KMS-11 (cell line): ENCODE results near the gene RHBDF1.
"Not testable (repeated sequence)": the region's sequence is repeated elsewhere in the genome, so short reads cannot be mapped to it uniquely, and the experiment has no call there.

Source experiments
- H2AFZ ChIP-seq: fragments of 200-600 bp; sonication (generic); 2 replicates; pipeline ENCODE4 v1.6.1; 2016; ENCODE audit warnings: antibody characterized with exemption, mixed run types, low read depth
- H3K27ac ChIP-seq: fragments of 200-600 bp; sonication (generic); 2 replicates; pipeline ENCODE4 v1.6.1; 2016; ENCODE audit warnings: mild to moderate bottlenecking, mixed run types
- H3K27me3 ChIP-seq: fragments of 200-600 bp; sonication (generic); 2 replicates; pipeline ENCODE4 v1.6.1; 2017; ENCODE audit warnings: mild to moderate bottlenecking, low read depth, mixed run types, moderate library complexity; ENCODE audit not compliant: insufficient read depth
- H3K36me3 ChIP-seq: fragments of 200-600 bp; sonication (generic); 2 replicates; pipeline ENCODE4 v1.6.1; 2017; ENCODE audit warnings: mild to moderate bottlenecking, mixed run types; ENCODE audit not compliant: insufficient read depth
- H3K4me1 ChIP-seq: fragments of 200-600 bp; sonication (generic); 2 replicates; pipeline ENCODE4 v1.6.1; 2016; ENCODE audit warnings: mild to moderate bottlenecking, low read depth, mixed run types; ENCODE audit not compliant: poor library complexity, severe bottlenecking
- H3K4me2 ChIP-seq: fragments of 200-600 bp; sonication (generic); 2 replicates; pipeline ENCODE4 v1.7.0; 2016; ENCODE audit warnings: mild to moderate bottlenecking, mixed run types
- H3K4me3 ChIP-seq: fragments of 200-600 bp; sonication (generic); IDR thresholded peaks from 2 replicates; pipeline ENCODE4 v1.6.1; 2017; ENCODE audit warnings: low read depth, low read length, mixed read lengths; ENCODE audit not compliant: insufficient read depth
- H3K79me2 ChIP-seq: fragments of 200-600 bp; sonication (generic); 2 replicates; pipeline ENCODE4 v1.6.1; 2016; ENCODE audit warnings: low read depth, mixed run types; ENCODE audit not compliant: insufficient read depth
- H3K9ac ChIP-seq: fragments of 200-600 bp; sonication (generic); 2 replicates; pipeline ENCODE4 v1.6.1; 2016; ENCODE audit warnings: mild to moderate bottlenecking, mixed run types
- H4K20me1 ChIP-seq: fragments of 200-600 bp; sonication (generic); 2 replicates; pipeline ENCODE4 v1.6.1; 2016; ENCODE audit warnings: mild to moderate bottlenecking, mixed run types; ENCODE audit not compliant: insufficient read depth
- TF ChIP-seq, protein P1 (sequence below): fragments of 200-600 bp; sonication (generic); conservative IDR thresholded peaks from 2 replicates; pipeline ENCODE4 v1.6.1; 2017; ENCODE audit warnings: low read depth, mild to moderate bottlenecking, antibody characterized with exemption, low read length, moderate library complexity, mixed read lengths

Gene RHBDF1

DNA sequence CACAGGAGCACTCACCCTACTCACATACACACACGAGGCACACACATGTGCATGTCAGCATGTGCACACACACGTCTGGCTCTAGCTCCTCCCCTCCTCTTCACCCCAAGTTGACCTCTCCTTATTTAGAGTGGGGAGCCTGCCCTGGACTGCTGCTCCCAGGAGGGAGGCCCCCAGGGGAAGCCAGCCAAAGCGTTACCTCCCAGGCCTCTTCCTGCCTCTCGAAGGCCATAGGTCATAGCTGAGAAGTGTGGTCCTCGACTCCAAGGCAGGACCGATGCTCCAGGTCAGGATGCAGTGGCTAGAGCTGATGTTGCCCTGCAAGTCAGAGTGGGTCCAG lies 37.8 kb downstream of the RHBDF1 start:
- Histone ChIP-seq H3K27ac (no peak overlapping the region), H3K4me1 (peaks cover 18% of the 10 kb centered on the region), H3K9ac (no peak overlapping the region), H3K4me2 (no peak overlapping the region), H4K20me1 (no peaks in the 10 kb centered on the region), H3K79me2 (no peaks in the 10 kb centered on the region), H2AFZ (no peak overlapping the region), H3K4me3 (no peak overlapping the region), H3K27me3 (no peaks in the 10 kb centered on the region), H3K36me3 (no peaks in the 10 kb centered on the region)
- TF ChIP-seq, protein P1, sequence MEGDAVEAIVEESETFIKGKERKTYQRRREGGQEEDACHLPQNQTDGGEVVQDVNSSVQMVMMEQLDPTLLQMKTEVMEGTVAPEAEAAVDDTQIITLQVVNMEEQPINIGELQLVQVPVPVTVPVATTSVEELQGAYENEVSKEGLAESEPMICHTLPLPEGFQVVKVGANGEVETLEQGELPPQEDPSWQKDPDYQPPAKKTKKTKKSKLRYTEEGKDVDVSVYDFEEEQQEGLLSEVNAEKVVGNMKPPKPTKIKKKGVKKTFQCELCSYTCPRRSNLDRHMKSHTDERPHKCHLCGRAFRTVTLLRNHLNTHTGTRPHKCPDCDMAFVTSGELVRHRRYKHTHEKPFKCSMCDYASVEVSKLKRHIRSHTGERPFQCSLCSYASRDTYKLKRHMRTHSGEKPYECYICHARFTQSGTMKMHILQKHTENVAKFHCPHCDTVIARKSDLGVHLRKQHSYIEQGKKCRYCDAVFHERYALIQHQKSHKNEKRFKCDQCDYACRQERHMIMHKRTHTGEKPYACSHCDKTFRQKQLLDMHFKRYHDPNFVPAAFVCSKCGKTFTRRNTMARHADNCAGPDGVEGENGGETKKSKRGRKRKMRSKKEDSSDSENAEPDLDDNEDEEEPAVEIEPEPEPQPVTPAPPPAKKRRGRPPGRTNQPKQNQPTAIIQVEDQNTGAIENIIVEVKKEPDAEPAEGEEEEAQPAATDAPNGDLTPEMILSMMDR: no peak

DNA sequence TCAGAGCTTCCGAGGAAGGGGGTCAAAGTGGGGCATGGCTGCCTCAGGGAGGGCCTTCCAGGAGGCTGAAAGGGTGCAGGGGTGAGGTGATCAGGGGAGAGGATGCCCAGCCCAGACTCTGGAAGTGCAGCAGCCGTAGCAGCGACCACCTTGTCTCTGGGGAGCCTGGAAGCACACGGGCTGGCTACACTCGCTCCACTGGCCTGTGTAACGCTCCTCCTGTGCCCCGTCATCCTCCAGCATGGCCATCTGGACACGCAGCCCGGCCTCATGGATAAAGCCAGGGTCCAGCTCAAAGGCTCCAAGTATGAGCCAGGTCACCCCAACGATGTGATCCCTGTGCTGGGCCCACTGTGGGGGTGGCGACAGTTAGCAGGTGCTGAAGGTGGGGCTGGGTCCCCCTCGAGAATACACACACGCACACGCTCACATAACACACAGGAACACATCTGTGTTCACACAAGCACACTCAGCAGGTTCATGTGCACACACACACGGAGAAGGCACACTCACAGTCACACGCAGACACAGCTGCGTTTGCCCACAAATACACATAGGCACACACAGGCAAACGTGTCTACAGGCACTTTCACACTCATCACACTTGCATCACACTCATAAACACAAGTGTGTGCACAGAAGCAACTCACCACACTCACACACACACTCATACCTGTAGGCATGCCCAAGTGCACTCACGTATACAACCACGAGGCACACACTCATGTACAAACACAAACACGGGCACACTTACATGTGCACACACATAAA lies 38.4 kb downstream of the RHBDF1 start:
- H3K27me3 ChIP-seq: no peaks in the 10 kb centered on the region
- H3K27ac ChIP-seq: no peak overlapping the region
- H3K79me2 ChIP-seq: no peaks in the 10 kb centered on the region
- H3K9ac ChIP-seq: no peak overlapping the region
- no peak overlapping the region for H3K4me3 ChIP-seq
- no peaks in the 10 kb centered on the region for H4K20me1 ChIP-seq
- TF ChIP-seq, protein P1: no peak
- no peak overlapping the region for H2AFZ ChIP-seq
- peaks cover 12% of the 10 kb centered on the region for H3K4me1 ChIP-seq
- H3K36me3 ChIP-seq: no peaks in the 10 kb centered on the region
- H3K4me2 ChIP-seq: no peak overlapping the region

DNA sequence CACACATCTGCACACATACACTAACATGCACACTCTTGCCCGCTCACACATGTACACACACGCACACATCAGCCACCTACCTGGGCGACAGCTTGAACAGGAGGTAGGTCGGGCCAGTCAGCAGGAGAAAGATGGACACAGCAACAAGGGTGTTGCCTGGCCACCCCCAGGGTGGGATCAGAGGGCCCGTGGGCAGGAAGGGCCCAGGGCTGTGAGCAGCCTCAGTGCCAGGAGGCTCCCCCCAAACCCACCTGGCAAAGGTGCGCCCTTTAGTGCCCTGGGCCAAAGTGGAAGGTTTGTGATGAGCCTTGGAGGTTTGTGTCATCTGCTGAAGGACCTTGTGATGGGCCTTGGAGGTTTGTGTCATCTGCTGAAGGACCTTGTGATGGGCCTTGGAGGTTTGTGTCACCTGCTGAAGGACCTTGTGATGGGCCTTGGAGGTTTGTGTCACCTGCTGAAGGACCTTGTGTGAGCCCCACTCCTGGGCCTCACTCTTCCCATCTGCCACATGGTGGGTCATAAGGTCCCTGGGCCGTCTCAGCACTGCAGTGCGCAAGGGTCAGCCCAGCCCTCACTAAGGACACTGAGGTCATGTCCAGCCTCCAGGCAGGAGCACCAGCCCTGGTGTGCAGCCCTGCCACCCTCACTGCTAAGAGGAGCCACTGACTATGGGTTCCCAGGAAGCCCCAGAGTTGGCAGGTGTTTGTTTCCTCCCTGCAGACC lies 39.1 kb downstream of the RHBDF1 start:
- not testable (repeated sequence) for H3K36me3 ChIP-seq, H3K4me2 ChIP-seq, H3K27ac ChIP-seq, H3K4me1 ChIP-seq, H3K79me2 ChIP-seq, H2AFZ ChIP-seq, H3K27me3 ChIP-seq, H3K4me3 ChIP-seq, H4K20me1 ChIP-seq, H3K9ac ChIP-seq

DNA sequence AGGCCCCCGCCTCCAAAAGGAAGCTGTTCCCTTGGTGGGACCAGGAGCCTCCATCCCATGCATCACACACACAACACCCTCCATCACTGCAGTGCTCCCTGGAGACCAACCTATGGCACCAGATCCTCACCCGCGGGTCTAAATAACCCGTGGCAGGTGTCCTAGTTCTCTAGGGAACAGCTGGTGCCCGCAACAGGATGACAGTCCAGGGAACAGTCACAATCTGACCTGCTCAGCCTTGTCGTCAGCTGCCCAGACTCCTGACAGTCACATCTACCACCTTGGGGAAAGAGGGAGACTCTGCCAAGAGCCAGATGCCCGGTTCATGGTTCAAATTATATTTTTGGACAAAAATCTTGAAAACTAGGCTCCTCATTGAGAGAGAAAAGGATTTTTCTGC lies 41.8 kb downstream of the RHBDF1 start:
- not testable (repeated sequence) for H3K79me2 ChIP-seq, H3K36me3 ChIP-seq, H3K9ac ChIP-seq, H2AFZ ChIP-seq, H4K20me1 ChIP-seq, H3K4me1 ChIP-seq, H3K4me3 ChIP-seq, H3K4me2 ChIP-seq, H3K27me3 ChIP-seq, H3K27ac ChIP-seq

DNA sequence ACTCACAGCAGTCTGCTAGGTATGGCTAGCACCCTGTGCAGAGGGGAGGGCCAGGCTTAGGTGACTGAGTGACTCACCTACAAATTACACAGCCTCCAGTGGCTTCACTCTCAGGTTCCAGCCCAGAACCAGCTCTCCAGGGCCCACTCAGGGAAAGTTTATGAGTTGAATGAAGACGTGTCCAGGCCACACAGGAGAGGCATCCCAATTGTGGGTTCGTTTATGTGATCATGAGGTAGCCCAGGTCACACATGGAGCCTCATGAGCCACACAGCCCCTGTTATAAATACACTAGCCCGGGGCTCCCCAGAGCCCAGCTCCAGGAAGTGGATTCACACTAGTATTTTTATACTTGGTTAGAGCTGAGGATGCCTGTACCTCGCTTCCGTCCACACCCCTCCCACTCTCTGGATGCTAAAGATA lies 46.5 kb downstream of the RHBDF1 start:
- not testable (repeated sequence) for H3K4me3 ChIP-seq, H3K27me3 ChIP-seq, H3K4me1 ChIP-seq, H3K9ac ChIP-seq, H3K27ac ChIP-seq, H2AFZ ChIP-seq, H3K79me2 ChIP-seq, H3K36me3 ChIP-seq, H3K4me2 ChIP-seq, H4K20me1 ChIP-seq

DNA sequence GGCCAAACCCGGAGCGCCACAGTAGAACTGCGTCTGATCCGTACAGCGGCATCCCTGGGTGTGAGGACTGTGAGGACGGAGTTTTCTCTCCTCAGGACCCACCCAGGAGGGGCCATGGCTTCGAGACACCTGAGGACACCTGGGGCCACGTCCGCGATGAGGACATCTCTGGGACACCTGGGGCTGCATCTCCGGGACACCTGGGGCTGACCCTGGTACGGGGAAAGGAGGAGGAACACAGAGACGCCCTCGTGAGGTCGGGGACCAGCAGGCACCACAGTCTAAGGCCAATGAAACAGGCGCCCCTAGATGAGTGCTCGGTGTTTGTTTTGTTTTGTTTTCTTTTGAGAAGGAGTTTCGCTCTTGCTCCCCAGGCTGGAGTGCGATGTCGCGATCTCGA lies 48.3 kb downstream of the RHBDF1 start:
- not testable (repeated sequence) for H3K27ac ChIP-seq, H3K4me1 ChIP-seq, H2AFZ ChIP-seq, H3K27me3 ChIP-seq, H3K9ac ChIP-seq, H3K4me2 ChIP-seq, H3K79me2 ChIP-seq, H3K4me3 ChIP-seq, H3K36me3 ChIP-seq, H4K20me1 ChIP-seq

DNA sequence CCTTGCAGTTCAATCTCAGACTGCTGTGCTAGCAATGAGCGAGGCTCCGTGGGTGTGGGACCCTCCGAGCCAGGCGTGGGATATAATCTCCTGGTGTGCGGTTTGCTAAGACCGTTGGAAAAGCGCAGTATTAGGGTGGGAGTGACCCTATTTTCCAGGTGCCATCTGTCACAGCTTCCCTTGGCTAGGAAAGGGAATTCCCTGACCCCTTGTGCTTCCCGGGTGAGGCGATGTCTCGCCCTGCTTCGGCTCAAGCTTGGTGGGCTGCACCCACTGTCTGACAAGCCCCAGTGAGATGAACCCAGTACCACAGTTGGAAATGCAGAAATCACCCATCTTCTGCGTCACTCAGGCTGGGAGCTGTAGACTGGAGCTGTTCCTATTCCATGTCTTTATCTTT lies 51.5 kb downstream of the RHBDF1 start:
- not testable (repeated sequence) for H2AFZ ChIP-seq, H3K4me3 ChIP-seq, H3K27ac ChIP-seq, H3K4me1 ChIP-seq, H3K4me2 ChIP-seq, H3K27me3 ChIP-seq, H3K9ac ChIP-seq, H3K79me2 ChIP-seq, H4K20me1 ChIP-seq, H3K36me3 ChIP-seq

DNA sequence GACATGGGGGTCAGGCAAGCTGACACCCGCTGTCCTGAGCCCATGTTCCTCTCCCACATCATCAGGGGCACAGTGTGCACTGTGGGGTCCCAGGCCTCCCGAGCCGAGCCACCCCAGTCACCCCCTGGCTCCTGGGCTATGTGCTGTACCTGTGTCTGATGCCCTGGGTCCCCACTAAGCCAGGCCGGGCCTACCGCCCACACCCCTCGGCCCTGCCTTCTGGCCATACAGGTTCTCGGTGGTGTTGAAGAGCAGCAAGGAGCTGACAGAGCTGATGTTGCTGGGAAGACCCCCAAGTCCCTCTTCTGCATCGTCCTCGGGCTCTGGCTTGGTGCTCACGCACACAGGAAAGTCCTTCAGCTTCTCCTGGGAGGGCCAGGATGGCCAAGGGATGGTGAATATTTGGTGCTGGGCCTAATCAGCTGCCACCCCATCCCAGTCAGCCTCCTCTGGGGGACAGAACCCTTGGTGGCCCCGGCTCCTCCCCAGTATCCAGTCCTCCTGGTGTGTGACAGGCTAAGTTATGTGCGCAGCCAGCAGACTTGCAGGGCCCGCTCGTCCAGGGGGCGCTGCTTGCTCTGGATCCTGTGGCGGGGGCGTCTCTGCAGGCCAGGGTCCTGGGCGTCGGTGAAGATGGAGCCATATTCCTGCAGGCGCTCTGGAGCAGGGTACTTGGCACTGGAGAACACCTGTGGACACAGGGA lies 55.2 kb downstream of the RHBDF1 start:
- H3K36me3 ChIP-seq, H3K4me1 ChIP-seq, H4K20me1 ChIP-seq, H3K4me3 ChIP-seq, H3K9ac ChIP-seq, H2AFZ ChIP-seq, H3K27me3 ChIP-seq, H3K4me2 ChIP-seq, H3K27ac ChIP-seq, H3K79me2 ChIP-seq: not testable (repeated sequence)
